Right lobe of liver (tissue), 6 donors: Measurements from ENCODE around the gene IFNAR2. TPM values are rescaled to one million over a fixed set of nuclear protein-coding genes. Genes with fewer than 3 reads are reported as not detected.

ENCODE experiments used
- ATAC-seq, 4 donors: fragments of 200-7000 bp; cut with Tn5 transposase; one replicate each; pipeline ENCODE4 v1.9.1; 2020; ENCODE audit warnings: mild to moderate bottlenecking in 4 of 4, moderate library complexity in 4 of 4
- DNase-seq, 3 donors: peaks; one replicate each; pipeline ENCODE4 v3.0.0-alpha.2; 2020
- H3K27ac ChIP-seq, 3 donors: fragments of 200-600 bp; one replicate each; pipeline ENCODE4 v1.8.0; 2022
- H3K27me3 ChIP-seq, 2 donors: fragments of 200-600 bp; one replicate each; pipeline ENCODE4 v1.8.0; 2022
- H3K36me3 ChIP-seq, 4 donors: fragments of 200-600 bp; sonication (generic) in 1 of 4; one replicate each; pipeline versions ENCODE4 v1.5.1 to v1.8.0; 2017 to 2022; ENCODE audit warnings: control low read depth in 1 of 4
- H3K4me1 ChIP-seq, 4 donors: fragments of 200-600 bp; sonication (generic) in 1 of 4; one replicate each; pipeline versions ENCODE4 v1.5.1 to v1.8.0; 2017 to 2022; ENCODE audit warnings: control low read depth in 1 of 4
- H3K4me3 ChIP-seq, 3 donors: fragments of 200-600 bp; one replicate each; pipeline ENCODE4 v1.8.0; 2022
- H3K9me3 ChIP-seq, 4 donors: fragments of 200-600 bp; sonication (generic) in 1 of 4; one replicate each; pipeline versions ENCODE4 v1.5.1 to v1.8.0; 2017 to 2022; ENCODE audit warnings: control low read depth in 1 of 4
- CTCF ChIP-seq, 4 donors: fragments of 200-600 bp in 3 of 4; fragments of 450-650 bp in 1 of 4; IDR thresholded peaks; one replicate each; pipeline versions ENCODE4 v1.5.1 to v1.8.0; 2016 to 2022; ENCODE audit warnings: antibody characterized with exemption in 4 of 4, mild to moderate bottlenecking in 2 of 4
- POLR2A ChIP-seq: fragments of 450-650 bp; IDR thresholded peaks from one replicate; pipeline ENCODE4 v1.6.1; 2017; ENCODE audit warnings: antibody characterized with exemption, mild to moderate bottlenecking
- WGBS: methylation state at CpG from one replicate; pipeline ENCODE4 v1.1.6; 2018; ENCODE audit warnings: low coverage, low lambda C conversion rate; ENCODE audit not compliant: insufficient coverage; ENCODE audit errors: missing lambda C conversion rate; 5-methylcytosine and 5-hydroxymethylcytosine counted together
- intact Hi-C, 2 donors: fragments of 100-400 bp; cut with DNase I; formaldehyde crosslinking; loops; one replicate each; pipeline versions ENCODE4 v1.11.2 to v1.14.1; 2022
- total RNA-seq, 6 experiments: library from RNA; depleted of rRNA in 2 of 6; stranded (reverse); fragments of >200 nt in 2 of 6; fragmentation: NEBNext Ultra II Directional in 3 of 6; extraction: Animal tissue kit (Norgen Biotek cat#: 25700) in 3 of 6; gene quantifications; one replicate each; pipeline versions ENCODE4 v1.1.0 to v1.2.4, GENCODE V29; 2016 to 2023
- donor health status: DM: no; HTN: yes; CAD: no.
- donor health status: DM: no; HTN: no; CAD: no.
- donor health status: DM: no; HTN: no; CAD: no.
- donor health status: DM: no; HTN: yes; CAD: no.
- donor health status: DM: no; HTN: yes; CAD: no.

IFNAR2 gene
- total RNA-seq, 6 experiments from 2014 or later = 12.4 to 35.5 (median 16.3) TPM

- peaks cover 0 to 41% (median 11%) of the 10 kb centered on the region in 4 donors for H3K4me1 ChIP-seq
- 13% methylated on average over 5 of the region's 5 CpGs for WGBS
- H3K4me3 ChIP-seq = no peak overlapping the region
- intact Hi-C loops = loop anchor here in 1 of 2 donors (10.0 kb wide), 1 partner anchor 61 kb away; the partner anchor contains the start of gene IL10RB
- TF ChIP-seq POLR2A = no peak
- TF ChIP-seq CTCF (IDR thresholded peaks at IDR 0.05) = no peak
- no peaks in the 10 kb centered on the region for H3K27me3 ChIP-seq
- no peaks in the 10 kb centered on the region for H3K9me3 ChIP-seq
- peak overlapping the region; percentile 70 to 86 (median 77) for H3K27ac ChIP-seq
- ATAC-seq = peak in 3 of 4 donors; percentile 0 to 36 (median 15)
- DNase-seq = peak in 1 of 3 donors; percentile 47
- no peaks in the 10 kb centered on the region for H3K36me3 ChIP-seq
Measured at GRCh38 chr21:33203371-33203724, 26.4 kb upstream of the IFNAR2 start.

- Histone ChIP-seq H3K9me3 (no peaks in the 10 kb centered on the region), H3K36me3 (no peaks in the 10 kb centered on the region), H3K4me3 (no peak overlapping the region), H3K27ac (no peak overlapping the region), H3K4me1 (peaks cover 0 to 24% (median 9%) of the 10 kb centered on the region in 4 donors), H3K27me3 (no peaks in the 10 kb centered on the region)
- no peak for DNase-seq
- WGBS = 69% methylated on average over 4 of the region's 5 CpGs
- no peak for TF ChIP-seq CTCF (IDR thresholded peaks at IDR 0.05)
- TF ChIP-seq POLR2A = no peak
- ATAC-seq = no peak
- intact Hi-C loops = loop anchor here in 1 of 2 donors (10.0 kb wide), 1 partner anchor 59 kb away; the partner anchor contains the start of gene IL10RB
Measured at GRCh38 chr21:33205476-33205875, 24.3 kb upstream of the IFNAR2 start.

GRCh38 chr21:33206771-33207281, 22.9 kb upstream of the IFNAR2 start:
- peak overlapping the region; percentile 26 to 41 (median 39) for H3K27ac ChIP-seq
- intact Hi-C loops = loop anchor here in 1 of 2 donors (10.0 kb wide), 1 partner anchor 58 kb away; the partner anchor contains the start of gene IL10RB
- 77% methylated on average over 10 of the region's 10 CpGs for WGBS
- H3K4me1 ChIP-seq = peaks cover 0 to 24% (median 9%) of the 10 kb centered on the region in 4 donors
- no peaks in the 10 kb centered on the region for H3K36me3 ChIP-seq
- DNase-seq (no peak), ATAC-seq (peak in 2 of 4 donors; percentile 10 to 25)
- no peaks in the 10 kb centered on the region for H3K9me3 ChIP-seq
- H3K4me3 ChIP-seq = no peak overlapping the region
- TF ChIP-seq POLR2A (no peak), CTCF (IDR thresholded peaks at IDR 0.05) (no peak)
- no peaks in the 10 kb centered on the region for H3K27me3 ChIP-seq

GRCh38 chr21:33207449-33208149, 22.1 kb upstream of the IFNAR2 start:
- TF ChIP-seq POLR2A (no peak), CTCF (IDR thresholded peaks at IDR 0.05) (peak in 1 of 4 donors; percentile 37)
- Histone ChIP-seq H3K27me3 (no peaks in the 10 kb centered on the region), H3K36me3 (no peaks in the 10 kb centered on the region), H3K4me3 (no peak overlapping the region), H3K27ac (peak overlapping the region; percentile 26 to 41 (median 39)), H3K4me1 (peaks cover 0 to 24% (median 9%) of the 10 kb centered on the region in 4 donors), H3K9me3 (no peaks in the 10 kb centered on the region)
- intact Hi-C loops = loop anchor here in 1 of 2 donors (10.0 kb wide), 1 partner anchor 57 kb away; the partner anchor contains the start of gene IL10RB
- WGBS = 14% methylated on average over 4 of the region's 4 CpGs
- ATAC-seq = peak; percentile 46 to 68 (median 56)
- peak in 1 of 3 donors; percentile 56 for DNase-seq
